ENCODE results near the gene B4GALT1.

The B4GALT1 gene

GRCh38 chr9:33080534-33080933, 86.6 kb downstream of the B4GALT1 start:
- Histone ChIP-seq H3K9ac (ENCODE audit: low read length) (no peak overlapping the region), H4K20me1 (ENCODE audit: insufficient read depth, low read length) (no peaks in the 10 kb centered on the region), H3K36me3 (replicated peaks; ENCODE audit: insufficient read depth, low read length) (no peaks in the 10 kb centered on the region), H3K4me1 (ENCODE audit: low read length) (0 out of 2 replicates have a peak, but pooled peaks cover 6% of the 10 kb centered on the region), H3F3A (ENCODE audit: insufficient read depth, low read length) (peaks cover 12% of the 10 kb centered on the region), H3K4me3 (ENCODE audit: low read length) (no peak overlapping the region), H2AFZ (ENCODE audit: low read length) (no peak overlapping the region), H3K9me3 (replicated peaks; ENCODE audit: insufficient read depth, low read length) (no peaks in the 10 kb centered on the region), H3K27me3 (replicated peaks; ENCODE audit: insufficient read depth, low read length) (no peaks in the 10 kb centered on the region), H3K4me2 (ENCODE audit: low read depth, low read length) (no peak overlapping the region), H3K79me2 (ENCODE audit: low read length) (peaks cover 10% of the 10 kb centered on the region), H3K27ac (ENCODE audit: low read length) (no peak overlapping the region), H3K9me2 (replicated peaks; ENCODE audit: insufficient read depth, low read length) (no peaks in the 10 kb centered on the region)
- TF ChIP-seq CTCF (IDR thresholded peaks at IDR 0.05; ENCODE audit: low read length) (no peak), EZH2 (optimal IDR thresholded peaks at IDR 0.05; ENCODE audit: low read depth, low read length) (no peak)
- no peak for DNase-seq

GRCh38 chr9:33076046-33077004, 90.8 kb downstream of the B4GALT1 start, which contains the start of gene SMU1:
Gene SMU1, minus strand, starts transcription at chr9:33076674. Its CDS starts 66 bp downstream, at chr9:33076608.
- H3K79me2 ChIP-seq (ENCODE audit: low read length) = peaks cover 40% of the 10 kb centered on the region
- H4K20me1 ChIP-seq (ENCODE audit: insufficient read depth, low read length) = no peaks in the 10 kb centered on the region
- no peaks in the 10 kb centered on the region for H3K9me3 ChIP-seq (replicated peaks; ENCODE audit: insufficient read depth, low read length)
- H3K4me3 ChIP-seq (ENCODE audit: low read length) = peak within 1 kb of the TSS; percentile 84
- peak within 1 kb of the TSS; percentile 83 for H3K4me2 ChIP-seq (ENCODE audit: low read depth, low read length)
- no peaks in the 10 kb centered on the region for H3K9me2 ChIP-seq (replicated peaks; ENCODE audit: insufficient read depth, low read length)
- peak within 1 kb of the TSS; percentile 55 for H2AFZ ChIP-seq (ENCODE audit: low read length)
- H3K27me3 ChIP-seq (replicated peaks; ENCODE audit: insufficient read depth, low read length) = no peaks in the 10 kb centered on the region
- peak; percentile 97 for DNase-seq
- H3K4me1 ChIP-seq (ENCODE audit: low read length) = 0 out of 2 replicates have a peak, but pooled peaks cover 7% of the 10 kb centered on the region
- no peak for TF ChIP-seq EZH2phosphoT487 (IDR thresholded peaks at IDR 0.05; ENCODE audit: low read length)
- TF ChIP-seq EZH2 (optimal IDR thresholded peaks at IDR 0.05; ENCODE audit: low read depth, low read length) = no peak
- no peak for TF ChIP-seq CTCF (IDR thresholded peaks at IDR 0.05; ENCODE audit: low read length)
- H3K9ac ChIP-seq (ENCODE audit: low read length) = peak within 1 kb of the TSS; percentile 90
- H3K27ac ChIP-seq (ENCODE audit: low read length) = peak within 1 kb of the TSS; percentile 70
- H3F3A ChIP-seq (ENCODE audit: insufficient read depth, low read length) = peaks cover 12% of the 10 kb centered on the region
- peaks cover 7% of the 10 kb centered on the region; the same call in 1 of the 2 replicates for H3K36me3 ChIP-seq (replicated peaks; ENCODE audit: insufficient read depth, low read length)

GRCh38 chr9:33068991-33069390, 98.1 kb downstream of the B4GALT1 start:
- H2AFZ ChIP-seq (ENCODE audit: low read length) = no peak overlapping the region
- H3F3A ChIP-seq (ENCODE audit: insufficient read depth, low read length) = peaks cover 14% of the 10 kb centered on the region
- no peak overlapping the region for H3K27ac ChIP-seq (ENCODE audit: low read length)
- TF ChIP-seq EZH2phosphoT487 (IDR thresholded peaks at IDR 0.05; ENCODE audit: low read length) (no peak), CTCF (IDR thresholded peaks at IDR 0.05; ENCODE audit: low read length) (no peak), EZH2 (optimal IDR thresholded peaks at IDR 0.05; ENCODE audit: low read depth, low read length) (no peak)
- no peak overlapping the region for H3K9ac ChIP-seq (ENCODE audit: low read length)
- H3K27me3 ChIP-seq (replicated peaks; ENCODE audit: insufficient read depth, low read length) = no peaks in the 10 kb centered on the region
- peaks cover 19% of the 10 kb centered on the region for H3K36me3 ChIP-seq (replicated peaks; ENCODE audit: insufficient read depth, low read length)
- peaks cover 19% of the 10 kb centered on the region for H3K4me1 ChIP-seq (ENCODE audit: low read length)
- H4K20me1 ChIP-seq (ENCODE audit: insufficient read depth, low read length) = peaks cover 12% of the 10 kb centered on the region; the same call in 1 of the 2 replicates
- no peaks in the 10 kb centered on the region for H3K9me2 ChIP-seq (replicated peaks; ENCODE audit: insufficient read depth, low read length)
- DNase-seq = no peak
- H3K4me2 ChIP-seq (ENCODE audit: low read depth, low read length) = no peak overlapping the region
- peaks cover 29% of the 10 kb centered on the region for H3K79me2 ChIP-seq (ENCODE audit: low read length)
- no peak overlapping the region for H3K4me3 ChIP-seq (ENCODE audit: low read length)
- no peaks in the 10 kb centered on the region for H3K9me3 ChIP-seq (replicated peaks; ENCODE audit: insufficient read depth, low read length)
